Right atrium auricular region (tissue), 2 donors: Measurements from ENCODE around the gene BTBD16. TPM values are rescaled to one million over a fixed set of nuclear protein-coding genes. Genes with fewer than 3 reads are reported as not detected.

Experiments
- DNase-seq: peaks from one replicate; pipeline ENCODE4 v3.0.0-alpha.2; 2019; ENCODE audit warnings: low spot score
- H3K27ac ChIP-seq, 2 donors: fragments of 200-600 bp; sonication (generic); 1 replicate in 1 of 2; 2 replicates in 1 of 2; pipeline ENCODE4 v1.5.1; 2016 to 2019
- H3K27me3 ChIP-seq, 2 donors: fragments of 200-600 bp; sonication (generic); one replicate each; pipeline versions ENCODE4 v1.5.1 to v1.6.0; 2017 to 2019
- H3K36me3 ChIP-seq: fragments of 200-600 bp; sonication (generic); one replicate; pipeline ENCODE4 v1.5.1; 2016
- H3K4me1 ChIP-seq, 2 donors: fragments of 200-600 bp; sonication (generic); one replicate each; pipeline versions ENCODE4 v1.5.1 to v1.6.0; 2017 to 2019
- H3K4me3 ChIP-seq, 2 donors: fragments of 200-600 bp; sonication (generic); 1 replicate in 1 of 2; 2 replicates in 1 of 2; pipeline ENCODE4 v1.5.1; 2017 to 2019; ENCODE audit warnings: mild to moderate bottlenecking in 1 of 2, moderate library complexity in 1 of 2
- H3K9me3 ChIP-seq, 2 donors: fragments of 200-600 bp; sonication (generic); one replicate each; pipeline ENCODE4 v1.5.1; 2019
- total RNA-seq, 2 donors: library from RNA; depleted of rRNA; stranded (reverse); fragments of >200 nt; gene quantifications; one replicate each; pipeline ENCODE4 v1.1.0, GENCODE V29; 2016
- TF ChIP-seq, protein P1 (sequence below), 2 donors: fragments of 200-600 bp; sonication (generic); IDR thresholded peaks; one replicate each; pipeline ENCODE4 v1.5.1; 2019; ENCODE audit warnings: antibody characterized with exemption in 2 of 2

Gene BTBD16
- total RNA-seq, 2 donors from 2014 or later = not detected

DNA sequence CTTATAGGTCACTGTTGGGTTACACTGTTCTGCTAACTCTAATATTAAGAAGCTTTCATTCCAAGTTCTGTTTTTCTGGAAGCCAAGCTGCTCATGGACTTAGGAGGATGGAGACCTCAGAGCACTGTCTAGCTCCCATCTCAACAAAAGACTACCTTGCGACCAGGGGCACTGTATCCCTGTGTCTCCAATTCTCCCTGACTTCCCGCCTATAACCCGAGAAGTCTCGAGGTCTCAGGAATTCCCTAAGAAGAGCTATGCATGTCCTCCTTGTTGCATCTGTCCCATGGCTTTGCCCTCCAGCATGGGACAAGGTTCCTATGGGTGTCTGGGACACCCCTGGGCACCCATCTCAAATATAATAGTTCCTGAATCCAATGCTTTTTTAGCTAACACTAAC lies 31.2 kb downstream of the BTBD16 start:
- no peaks in the 10 kb centered on the region for H3K36me3 ChIP-seq
- H3K27ac ChIP-seq = no peak overlapping the region
- no peak overlapping the region for H3K4me3 ChIP-seq
- peaks cover 0 to 7% of the 10 kb centered on the region in 2 donors for H3K4me1 ChIP-seq
- H3K27me3 ChIP-seq = no peaks in the 10 kb centered on the region
- peak; percentile 38 for DNase-seq
- no peaks in the 10 kb centered on the region for H3K9me3 ChIP-seq
- TF ChIP-seq, protein P1, sequence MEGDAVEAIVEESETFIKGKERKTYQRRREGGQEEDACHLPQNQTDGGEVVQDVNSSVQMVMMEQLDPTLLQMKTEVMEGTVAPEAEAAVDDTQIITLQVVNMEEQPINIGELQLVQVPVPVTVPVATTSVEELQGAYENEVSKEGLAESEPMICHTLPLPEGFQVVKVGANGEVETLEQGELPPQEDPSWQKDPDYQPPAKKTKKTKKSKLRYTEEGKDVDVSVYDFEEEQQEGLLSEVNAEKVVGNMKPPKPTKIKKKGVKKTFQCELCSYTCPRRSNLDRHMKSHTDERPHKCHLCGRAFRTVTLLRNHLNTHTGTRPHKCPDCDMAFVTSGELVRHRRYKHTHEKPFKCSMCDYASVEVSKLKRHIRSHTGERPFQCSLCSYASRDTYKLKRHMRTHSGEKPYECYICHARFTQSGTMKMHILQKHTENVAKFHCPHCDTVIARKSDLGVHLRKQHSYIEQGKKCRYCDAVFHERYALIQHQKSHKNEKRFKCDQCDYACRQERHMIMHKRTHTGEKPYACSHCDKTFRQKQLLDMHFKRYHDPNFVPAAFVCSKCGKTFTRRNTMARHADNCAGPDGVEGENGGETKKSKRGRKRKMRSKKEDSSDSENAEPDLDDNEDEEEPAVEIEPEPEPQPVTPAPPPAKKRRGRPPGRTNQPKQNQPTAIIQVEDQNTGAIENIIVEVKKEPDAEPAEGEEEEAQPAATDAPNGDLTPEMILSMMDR (IDR thresholded peaks at IDR 0.05) = no peak

DNA sequence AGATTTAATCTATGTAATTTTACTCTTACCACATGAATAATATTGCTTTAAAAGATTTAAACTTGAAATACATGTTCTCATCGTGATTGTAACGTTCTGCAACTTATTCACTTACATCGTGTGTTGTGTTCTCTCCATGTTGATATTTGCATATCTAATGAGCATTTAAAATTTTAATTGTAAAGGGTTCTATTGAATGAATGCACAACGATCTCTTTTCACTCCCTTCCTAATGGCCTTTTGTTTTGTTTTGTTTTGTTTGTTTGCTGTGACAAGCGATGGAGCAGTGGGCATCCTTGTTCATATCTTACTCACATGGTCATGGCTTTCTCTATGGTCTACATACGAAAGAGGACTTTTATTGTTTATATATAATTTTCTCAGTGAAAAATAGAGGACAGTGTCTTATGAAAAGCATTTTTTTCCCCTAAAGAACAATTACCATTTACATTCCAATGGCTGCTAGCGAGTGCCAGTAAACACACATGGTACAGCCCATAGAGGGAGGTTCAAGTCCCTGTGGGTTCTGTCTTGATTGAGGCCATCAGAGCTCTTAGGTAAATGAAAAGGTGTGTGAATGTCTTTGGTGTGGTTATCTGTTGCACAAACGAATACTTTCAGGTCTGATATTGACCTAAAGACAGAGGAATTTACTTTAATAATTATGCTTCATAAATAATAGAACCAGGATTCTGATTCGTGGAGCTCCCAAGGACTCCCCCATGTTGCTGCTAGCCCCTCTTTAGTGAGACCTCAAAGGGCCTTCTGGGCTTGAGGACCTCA lies 32.4 kb downstream of the BTBD16 start:
- DNase-seq = no peak
- Histone ChIP-seq H3K27me3 (no peaks in the 10 kb centered on the region), H3K27ac (no peak overlapping the region), H3K4me1 (peaks cover 0 to 18% of the 10 kb centered on the region in 2 donors), H3K36me3 (no peaks in the 10 kb centered on the region), H3K9me3 (no peaks in the 10 kb centered on the region), H3K4me3 (no peak overlapping the region)
- TF ChIP-seq, protein P1 (IDR thresholded peaks at IDR 0.05) = no peak

DNA sequence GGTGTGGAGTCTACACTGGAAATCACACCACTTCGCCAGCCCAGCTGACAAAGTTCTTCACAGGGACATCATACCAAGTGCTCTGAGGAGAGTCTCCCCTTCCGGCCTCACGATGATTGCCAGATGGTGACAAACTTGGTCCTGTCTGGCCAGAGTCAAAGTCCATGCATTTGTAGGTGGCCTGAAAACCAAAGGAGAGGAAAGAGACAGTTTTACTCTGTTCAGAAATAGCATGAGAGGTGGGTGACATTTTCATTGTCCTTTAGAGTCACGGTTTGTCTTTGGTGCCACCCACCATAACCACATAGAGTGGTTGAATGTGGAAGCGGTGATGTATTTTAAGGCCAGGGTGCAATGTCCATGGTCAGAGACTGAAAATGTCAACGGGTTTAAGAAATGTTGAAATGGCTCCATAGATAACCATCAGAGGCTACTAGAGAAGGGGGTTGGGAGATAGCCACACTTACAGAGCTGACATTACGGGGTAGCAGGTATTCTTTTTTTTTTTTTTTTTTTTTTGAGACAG lies 33.0 kb downstream of the BTBD16 start:
- DNase-seq = peak; percentile 51
- TF ChIP-seq, protein P1 (IDR thresholded peaks at IDR 0.05) = no peak
- no peaks in the 10 kb centered on the region for H3K36me3 ChIP-seq
- H3K4me3 ChIP-seq = no peak overlapping the region
- no peaks in the 10 kb centered on the region for H3K27me3 ChIP-seq
- no peaks in the 10 kb centered on the region for H3K9me3 ChIP-seq
- peaks cover 0 to 21% of the 10 kb centered on the region in 2 donors for H3K4me1 ChIP-seq
- H3K27ac ChIP-seq = no peak overlapping the region

- Histone ChIP-seq H3K9me3 (no peaks in the 10 kb centered on the region), H3K27ac (no peak overlapping the region), H3K4me3 (no peak overlapping the region), H3K36me3 (no peaks in the 10 kb centered on the region), H3K4me1 (peaks cover 0 to 36% of the 10 kb centered on the region in 2 donors), H3K27me3 (no peaks in the 10 kb centered on the region)
- TF ChIP-seq, protein P1 (IDR thresholded peaks at IDR 0.05) = no peak
- peak; percentile 30 for DNase-seq
Measured at GRCh38 chr10:122306282-122306681, 35.2 kb downstream of the BTBD16 start.

GRCh38 chr10:122306744-122307143 lies 35.6 kb downstream of the BTBD16 start:
- no peak overlapping the region for H3K4me3 ChIP-seq
- H3K27ac ChIP-seq = peak overlapping the region; percentile 77 to 88
- H3K9me3 ChIP-seq = no peaks in the 10 kb centered on the region
- no peaks in the 10 kb centered on the region for H3K27me3 ChIP-seq
- no peak for DNase-seq
- H3K36me3 ChIP-seq = no peaks in the 10 kb centered on the region
- H3K4me1 ChIP-seq = peaks cover 0 to 36% of the 10 kb centered on the region in 2 donors
- TF ChIP-seq, protein P1 (IDR thresholded peaks at IDR 0.05) = no peak
